Ishikawa (cell line): ENCODE measurements around the gene OR10A4.

Experiments
- CEBPB ChIP-seq: IDR thresholded peaks from 2 replicates; pipeline ENCODE4 v1.6.1; 2012
- CREB1 ChIP-seq: IDR thresholded peaks from 2 replicates; pipeline ENCODE4 v1.6.1; 2012; ENCODE audit warnings: low read depth
- EGR1 ChIP-seq: IDR thresholded peaks from 2 replicates; pipeline ENCODE4 v1.6.1; 2012
- EP300 ChIP-seq: IDR thresholded peaks from 2 replicates; pipeline ENCODE4 v1.6.1; 2012; ENCODE audit warnings: borderline replicate concordance
- FOXM1 ChIP-seq: IDR thresholded peaks from 2 replicates; pipeline ENCODE4 v1.6.1; 2012; ENCODE audit warnings: low read depth, borderline replicate concordance
- NFIC ChIP-seq: IDR thresholded peaks from 2 replicates; pipeline ENCODE4 v1.6.1; 2012
- RAD21 ChIP-seq: IDR thresholded peaks from 2 replicates; pipeline ENCODE4 v1.6.1; 2012; ENCODE audit warnings: low read depth
- TAF1 ChIP-seq: IDR thresholded peaks from 2 replicates; pipeline ENCODE4 v1.6.1; 2012; ENCODE audit warnings: low read depth, mild to moderate bottlenecking
- TCF12 ChIP-seq: IDR thresholded peaks from 2 replicates; pipeline ENCODE4 v1.6.1; 2012; ENCODE audit warnings: low read depth
- TEAD4 ChIP-seq: IDR thresholded peaks from 2 replicates; pipeline ENCODE4 v1.6.1; 2012
- YY1 ChIP-seq: IDR thresholded peaks from 2 replicates; pipeline ENCODE4 v1.6.1; 2012; ENCODE audit warnings: low read depth
- ZBTB7A ChIP-seq: IDR thresholded peaks from 2 replicates; pipeline ENCODE4 v1.6.1; 2012; ENCODE audit warnings: low read depth
- TF ChIP-seq, protein P1 (sequence below): IDR thresholded peaks from 2 replicates; pipeline ENCODE4 v1.6.1; 2012
- TF ChIP-seq, protein P2 (sequence below): IDR thresholded peaks from 2 replicates; pipeline ENCODE4 v1.6.1; 2012; ENCODE audit warnings: low read depth, mild to moderate bottlenecking
- TF ChIP-seq, protein P3 (sequence below): IDR thresholded peaks from 2 replicates; pipeline ENCODE4 v1.6.1; 2012

The OR10A4 gene

DNA sequence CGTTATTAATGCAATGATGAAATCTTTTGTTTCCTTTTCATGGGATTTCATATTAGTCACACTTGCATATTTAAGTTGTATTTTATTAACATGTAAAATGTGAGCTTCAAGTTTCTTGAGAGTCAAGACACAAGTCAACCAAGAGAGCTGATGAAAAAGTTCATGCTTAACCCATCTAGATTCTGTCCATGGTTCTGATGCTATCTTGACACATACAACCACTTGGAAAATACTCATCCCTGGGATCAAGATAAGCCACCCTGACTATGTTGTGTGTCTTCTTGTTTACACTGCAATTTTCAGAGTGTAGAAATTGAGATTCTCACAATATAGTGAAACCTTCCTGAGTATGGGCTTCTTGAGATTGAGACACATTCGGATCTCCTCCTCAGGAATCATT is 664 bp upstream of the OR10A4 start:
- TF ChIP-seq, protein P1, sequence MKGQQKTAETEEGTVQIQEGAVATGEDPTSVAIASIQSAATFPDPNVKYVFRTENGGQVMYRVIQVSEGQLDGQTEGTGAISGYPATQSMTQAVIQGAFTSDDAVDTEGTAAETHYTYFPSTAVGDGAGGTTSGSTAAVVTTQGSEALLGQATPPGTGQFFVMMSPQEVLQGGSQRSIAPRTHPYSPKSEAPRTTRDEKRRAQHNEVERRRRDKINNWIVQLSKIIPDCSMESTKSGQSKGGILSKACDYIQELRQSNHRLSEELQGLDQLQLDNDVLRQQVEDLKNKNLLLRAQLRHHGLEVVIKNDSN = no peak
- TF ChIP-seq ZBTB7A (no peak), EGR1 (no peak), TAF1 (no peak), TEAD4 (no peak), CEBPB (no peak), TCF12 (no peak)
- TF ChIP-seq, protein P2, sequence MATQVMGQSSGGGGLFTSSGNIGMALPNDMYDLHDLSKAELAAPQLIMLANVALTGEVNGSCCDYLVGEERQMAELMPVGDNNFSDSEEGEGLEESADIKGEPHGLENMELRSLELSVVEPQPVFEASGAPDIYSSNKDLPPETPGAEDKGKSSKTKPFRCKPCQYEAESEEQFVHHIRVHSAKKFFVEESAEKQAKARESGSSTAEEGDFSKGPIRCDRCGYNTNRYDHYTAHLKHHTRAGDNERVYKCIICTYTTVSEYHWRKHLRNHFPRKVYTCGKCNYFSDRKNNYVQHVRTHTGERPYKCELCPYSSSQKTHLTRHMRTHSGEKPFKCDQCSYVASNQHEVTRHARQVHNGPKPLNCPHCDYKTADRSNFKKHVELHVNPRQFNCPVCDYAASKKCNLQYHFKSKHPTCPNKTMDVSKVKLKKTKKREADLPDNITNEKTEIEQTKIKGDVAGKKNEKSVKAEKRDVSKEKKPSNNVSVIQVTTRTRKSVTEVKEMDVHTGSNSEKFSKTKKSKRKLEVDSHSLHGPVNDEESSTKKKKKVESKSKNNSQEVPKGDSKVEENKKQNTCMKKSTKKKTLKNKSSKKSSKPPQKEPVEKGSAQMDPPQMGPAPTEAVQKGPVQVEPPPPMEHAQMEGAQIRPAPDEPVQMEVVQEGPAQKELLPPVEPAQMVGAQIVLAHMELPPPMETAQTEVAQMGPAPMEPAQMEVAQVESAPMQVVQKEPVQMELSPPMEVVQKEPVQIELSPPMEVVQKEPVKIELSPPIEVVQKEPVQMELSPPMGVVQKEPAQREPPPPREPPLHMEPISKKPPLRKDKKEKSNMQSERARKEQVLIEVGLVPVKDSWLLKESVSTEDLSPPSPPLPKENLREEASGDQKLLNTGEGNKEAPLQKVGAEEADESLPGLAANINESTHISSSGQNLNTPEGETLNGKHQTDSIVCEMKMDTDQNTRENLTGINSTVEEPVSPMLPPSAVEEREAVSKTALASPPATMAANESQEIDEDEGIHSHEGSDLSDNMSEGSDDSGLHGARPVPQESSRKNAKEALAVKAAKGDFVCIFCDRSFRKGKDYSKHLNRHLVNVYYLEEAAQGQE = peak; percentile 59
- TF ChIP-seq, protein P3, sequence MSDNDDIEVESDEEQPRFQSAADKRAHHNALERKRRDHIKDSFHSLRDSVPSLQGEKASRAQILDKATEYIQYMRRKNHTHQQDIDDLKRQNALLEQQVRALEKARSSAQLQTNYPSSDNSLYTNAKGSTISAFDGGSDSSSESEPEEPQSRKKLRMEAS = no peak

DNA sequence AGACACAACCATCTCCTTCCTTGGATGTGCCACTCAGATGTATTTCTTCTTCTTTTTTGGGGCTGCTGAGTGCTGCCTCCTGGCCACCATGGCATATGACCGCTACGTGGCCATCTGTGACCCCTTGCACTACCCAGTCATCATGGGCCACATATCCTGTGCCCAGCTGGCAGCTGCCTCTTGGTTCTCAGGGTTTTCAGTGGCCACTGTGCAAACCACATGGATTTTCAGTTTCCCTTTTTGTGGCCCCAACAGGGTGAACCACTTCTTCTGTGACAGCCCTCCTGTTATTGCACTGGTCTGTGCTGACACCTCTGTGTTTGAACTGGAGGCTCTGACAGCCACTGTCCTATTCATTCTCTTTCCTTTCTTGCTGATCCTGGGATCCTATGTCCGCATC is 489 bp downstream of the OR10A4 start:
- TF ChIP-seq NFIC (no peak), TAF1 (no peak), TCF12 (no peak), TEAD4 (no peak)
- TF ChIP-seq, protein P1 = no peak

DNA sequence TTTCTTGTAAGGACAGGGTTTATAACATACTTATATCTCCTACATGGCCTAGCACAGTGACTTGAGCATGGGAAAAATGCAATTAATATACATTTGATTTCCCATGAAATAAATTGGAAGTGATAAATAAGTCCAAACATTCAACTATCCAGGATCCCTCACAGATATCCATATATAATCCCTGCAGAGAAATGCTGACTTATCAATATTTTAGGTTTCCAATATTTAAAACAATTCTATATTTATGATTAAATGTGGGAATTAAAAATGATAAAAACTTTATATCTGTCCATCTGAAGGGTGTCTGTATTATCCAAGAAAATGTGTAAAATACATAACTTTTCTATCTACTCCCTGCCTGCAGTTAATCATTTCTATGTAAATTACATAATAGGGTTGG is 6.3 kb downstream of the OR10A4 start:
- TF ChIP-seq, protein P1 = no peak
- TF ChIP-seq EP300 = no peak
- TF ChIP-seq YY1 = no peak
- TF ChIP-seq FOXM1 = no peak
- TF ChIP-seq TCF12 = no peak
- TF ChIP-seq EGR1 = no peak
- TF ChIP-seq, protein P3 = no peak
- no peak for TF ChIP-seq RAD21
- no peak for TF ChIP-seq TEAD4
- TF ChIP-seq NFIC = no peak
- no peak for TF ChIP-seq CREB1
- TF ChIP-seq, protein P2 = no peak
- TF ChIP-seq CEBPB = no peak
- TF ChIP-seq TAF1 = no peak
- no peak for TF ChIP-seq ZBTB7A

DNA sequence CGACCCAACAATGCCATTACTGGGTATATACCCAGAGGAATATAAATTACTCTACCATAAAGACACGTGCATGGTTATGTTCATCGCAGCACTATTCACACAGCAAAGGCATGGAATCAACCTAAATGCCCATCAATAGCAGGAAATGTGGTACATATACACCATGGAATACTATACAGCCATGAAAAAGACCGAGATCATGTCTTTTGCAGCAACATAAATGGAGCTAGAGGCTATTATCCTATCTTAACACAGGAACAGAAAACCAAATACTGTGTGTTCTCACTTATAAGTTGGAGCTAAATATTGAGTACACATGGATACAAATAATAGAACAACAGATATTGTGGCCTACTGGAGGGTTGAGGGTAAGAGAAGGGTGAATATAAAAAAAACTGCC is 12.4 kb downstream of the OR10A4 start:
- no peak for TF ChIP-seq EGR1
- no peak for TF ChIP-seq TAF1

DNA sequence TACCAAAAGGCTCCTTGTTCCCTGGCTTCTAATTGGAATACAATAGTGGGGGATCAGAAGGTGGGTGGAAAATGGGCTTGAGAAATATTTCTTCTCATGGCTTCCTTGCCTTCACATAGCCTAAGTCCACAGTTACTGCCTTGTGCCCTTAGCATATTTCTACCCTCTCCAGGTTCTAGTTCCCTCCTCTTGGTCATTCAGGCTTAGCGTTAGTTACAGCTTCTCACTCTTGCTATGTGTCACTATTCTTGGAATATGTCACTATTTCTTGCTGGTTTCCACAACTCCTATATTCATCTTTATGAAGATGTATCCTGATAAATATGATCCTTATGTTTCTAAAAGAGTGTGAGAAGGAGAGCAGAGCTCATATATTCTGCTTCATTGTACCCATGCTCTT is 13.4 kb downstream of the OR10A4 start:
- TF ChIP-seq RAD21 (no peak), YY1 (no peak), EP300 (no peak), EGR1 (no peak), ZBTB7A (no peak), CEBPB (no peak), FOXM1 (no peak), NFIC (no peak)
- TF ChIP-seq, protein P2 = no peak
- TF ChIP-seq, protein P1 = no peak
